K562 (cell line): ENCODE data around the gene PLEKHG4B. TPM values are rescaled to one million over a fixed set of nuclear protein-coding genes. Genes with fewer than 3 reads are reported as not detected.

ENCODE experiments used
- ATAC-seq: fragments of 200-7000 bp; cut with Tn5 transposase; 3 replicates; pipeline ENCODE4 v1.9.1; 2020; ENCODE audit warnings: moderate library complexity
- BruUV-seq: library from RNA; stranded (reverse); fragments of 400-500 nt; replicated peaks from 2 replicates; lab custom pipeline; 2021; lab: Mats Ljungman, UMichigan
- CTCF ChIA-PET: fragments of 300-600 bp; formaldehyde crosslinking; extraction: SDS; loops from one replicate; lab custom pipeline; 2021; ENCODE audit warnings: low intra/inter-chr PET ratio; lab: Yijun Ruan, JAX
- POLR2A ChIA-PET: fragments of 300-600, 350-650 bp; sonication (Branson Sonifier 250); formaldehyde crosslinking; extraction: SDS; loops from one replicate; lab custom pipeline; 2021; ENCODE audit warnings: antibody characterized with exemption, inconsistent platforms; lab: Yijun Ruan, JAX
- DNase-seq, 4 experiments: peaks; one replicate each; pipeline versions ENCODE4 v3.0.0 to v3.0.0-alpha.2; 2011 to 2018; ENCODE audit warnings: low spot score in 3 of 4, mixed read lengths in 3 of 4; ENCODE audit errors: extremely low read depth in 1 of 4
- FAIRE-seq: peaks from 2 replicates; lab custom pipeline; 2011; peaks lifted over from hg19 to GRCh38; lab: Jason Lieb, UNC
- H2AFZ ChIP-seq: 2 replicates; pipeline ENCODE4 v1.6.0; 2011; ENCODE audit warnings: low read depth, low read length, control low read depth, inconsistent platforms
- H3K27ac ChIP-seq: fragments of 200-600 bp; 3 replicates; pipeline ENCODE4 v1.8.0; 2011; ENCODE audit warnings: low read depth, mild to moderate bottlenecking, control low read depth, inconsistent platforms, low read length, moderate library complexity, mixed read lengths; ENCODE audit errors: extremely low read depth
- H3K27me3 ChIP-seq, 2 experiments: fragments of 300-600 bp in 1 of 2; 2 replicates in 1 of 2; 3 replicates in 1 of 2; pipeline versions ENCODE4 v1.6.0 to v1.8.0; 2011; ENCODE audit warnings: inconsistent platforms in 2 of 2, low read length in 2 of 2, mild to moderate bottlenecking in 1 of 2, mixed read lengths in 1 of 2, moderate library complexity in 1 of 2; ENCODE audit not compliant: control insufficient read depth in 2 of 2, insufficient read depth in 2 of 2
- H3K36me3 ChIP-seq: fragments of 300-600 bp; 3 replicates; pipeline ENCODE4 v1.8.0; 2011; ENCODE audit warnings: mild to moderate bottlenecking, low read length, inconsistent platforms; ENCODE audit not compliant: control insufficient read depth, insufficient read depth
- H3K4me1 ChIP-seq, 2 experiments: fragments of 200-600 bp in 1 of 2; replicated peaks in 1 of 2; 2 replicates in 1 of 2; 3 replicates in 1 of 2; pipeline versions ENCODE4 v1.5.1 to v1.8.0; 2011; ENCODE audit warnings: inconsistent platforms in 2 of 2, low read length in 2 of 2, mild to moderate bottlenecking in 1 of 2, mixed read lengths in 1 of 2, moderate library complexity in 1 of 2; ENCODE audit not compliant: control insufficient read depth in 2 of 2, insufficient read depth in 2 of 2
- H3K4me2 ChIP-seq: 2 replicates; pipeline ENCODE4 v1.6.1; 2011; ENCODE audit warnings: low read length, control low read depth, inconsistent platforms, mixed read lengths; ENCODE audit not compliant: insufficient read depth
- H3K4me3 ChIP-seq: fragments of 200-600 bp; sonication (generic), shearing (Covaris generic); 2 replicates; pipeline ENCODE4 v1.5.1; 2016; ENCODE audit warnings: control low read depth, inconsistent platforms
- H3K79me2 ChIP-seq: fragments of 200-600 bp; 3 replicates; pipeline ENCODE4 v1.8.0; 2011; ENCODE audit warnings: low read length, inconsistent platforms; ENCODE audit not compliant: control insufficient read depth, insufficient read depth
- H3K9ac ChIP-seq, 2 experiments: 2 replicates each; pipeline versions ENCODE4 v1.6.0 to v1.6.1; 2011; ENCODE audit warnings: low read depth in 2 of 2, low read length in 2 of 2, control low read depth in 1 of 2, inconsistent platforms in 1 of 2, mild to moderate bottlenecking in 1 of 2, mixed read lengths in 1 of 2; ENCODE audit not compliant: insufficient read depth in 1 of 2
- H3K9me1 ChIP-seq: one replicate; pipeline ENCODE4 v1.6.0; 2011; ENCODE audit warnings: inconsistent platforms, mild to moderate bottlenecking, low read length, moderate library complexity; ENCODE audit not compliant: control insufficient read depth, insufficient read depth
- H3K9me3 ChIP-seq: replicated peaks from 2 replicates; pipeline ENCODE4 v1.5.1; 2011; ENCODE audit warnings: low read depth, low read length, inconsistent platforms; ENCODE audit not compliant: control insufficient read depth, insufficient read depth
- H4K20me1 ChIP-seq: replicated peaks from 2 replicates; pipeline ENCODE4 v1.6.1; 2011; ENCODE audit warnings: low read length, inconsistent platforms, mixed read lengths; ENCODE audit not compliant: control insufficient read depth, insufficient read depth
- ESRRB ChIP-seq: fragments of 250-450 bp; sonication (Bioruptor Pico); IDR thresholded peaks from 2 replicates; pipeline ENCODE4 v1.5.0; 2020; ENCODE audit warnings: mild to moderate bottlenecking, moderate library complexity, borderline replicate concordance
- EZH2 ChIP-seq: IDR thresholded peaks from 2 replicates; pipeline ENCODE4 v1.6.1; 2012; ENCODE audit warnings: low read depth, mild to moderate bottlenecking, inconsistent platforms, low read length, borderline replicate concordance
- GATAD2B ChIP-seq: fragments of 450-650 bp; IDR thresholded peaks from 2 replicates; pipeline ENCODE4 v1.6.1; 2017; ENCODE audit warnings: mild to moderate bottlenecking, borderline replicate concordance
- KDM1A ChIP-seq, 2 experiments: fragments of 450-650 bp; IDR thresholded peaks; 2 replicates each; pipeline ENCODE4 v1.6.1; 2016; ENCODE audit warnings: mild to moderate bottlenecking in 2 of 2
- SMAD3 ChIP-seq: fragments of 450-650 bp; formaldehyde crosslinking; conservative IDR thresholded peaks from 2 replicates; pipeline ENCODE4 v1.4.0; 2020; ENCODE audit warnings: mild to moderate bottlenecking
- ZFP36 ChIP-seq: fragments of 150-350 bp; IDR thresholded peaks from 2 replicates; pipeline ENCODE4 v1.6.1; 2018; ENCODE audit warnings: low read length, low read depth; ENCODE audit not compliant: partially characterized antibody
- WGBS: fragments of 100-300 bp; shearing (Covaris generic); methylation state at CpG from one replicate; pipeline ENCODE4 v1.1.6; 2016; ENCODE audit warnings: low coverage, mixed read lengths; ENCODE audit not compliant: insufficient coverage; ENCODE audit errors: missing lambda C conversion rate; 5-methylcytosine and 5-hydroxymethylcytosine counted together
- in situ Hi-C: fragments of 300-500 bp; cut with MboI; formaldehyde crosslinking; loops from 4 replicates; pipeline ENCODE4 v1.15.0; 2018; ENCODE audit warnings: inconsistent platforms, mixed read lengths
- intact Hi-C: fragments of 100-400 bp; cut with micrococcal nuclease; formaldehyde crosslinking; loops from 2 replicates; pipeline ENCODE4 v1.14.2; 2022
- polyA plus RNA-seq, 8 experiments: library from polyadenylated mRNA; depleted of rRNA in 4 of 8; stranded (reverse) in 5 of 8; unstranded in 3 of 8; fragments of >200 nt; fragmentation: Nextera tagmentation in 2 of 8; fragmentation: Illumina TruSeq in 1 of 8; extraction: Ambion mirVana in 2 of 8; extraction: Trizol in 1 of 8; gene quantifications; 2 replicates each; pipeline versions ENCODE4 v1.2.1 to v1.2.3, GENCODE V29; 2011 to 2014; ENCODE audit warnings: inconsistent platforms in 1 of 8, missing spikeins in 1 of 8
- total RNA-seq, 7 experiments: library from RNA; depleted of rRNA in 6 of 7; stranded (reverse); fragments of >200 nt in 6 of 7; fragmentation: Illumina TruSeq in 2 of 7; extraction: Trizol in 2 of 7; gene quantifications; 2 replicates each; pipeline versions ENCODE4 v1.2.1 to v1.2.3, GENCODE V29; 2011 to 2021; ENCODE audit warnings: low replicate concordance in 1 of 7
- TF ChIP-seq, protein P1 (sequence below): fragments of 450-650 bp; IDR thresholded peaks from 2 replicates; pipeline ENCODE4 v1.6.1; 2017; ENCODE audit warnings: antibody characterized with exemption

Gene PLEKHG4B
- total and polyA plus RNA-seq, 9 of the 15 experiments (the other 6 are each of a cell fraction or from before 2014, with no cell fraction given) = 0.02 TPM; not detected in 8

DNA sequence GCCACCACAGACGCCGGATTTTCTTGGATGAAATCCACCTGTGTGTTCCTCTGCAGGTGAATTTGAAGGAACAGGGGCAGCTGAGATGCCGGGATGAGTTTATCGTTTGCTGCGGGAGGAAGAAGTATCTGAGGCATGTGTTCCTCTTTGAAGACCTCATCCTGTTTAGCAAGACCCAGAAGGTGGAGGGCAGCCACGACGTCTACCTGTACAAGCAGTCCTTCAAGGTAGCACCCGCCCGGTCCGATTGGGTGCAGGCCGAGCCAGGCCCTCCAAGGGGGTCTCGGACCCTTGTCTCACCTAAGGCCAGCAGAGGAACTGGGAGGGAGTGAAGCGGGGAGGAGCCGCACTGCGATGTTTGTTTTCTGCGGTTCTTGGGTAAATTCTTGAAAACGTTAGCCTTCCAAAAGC is 80.9 kb downstream of the PLEKHG4B start (continued):
- TF ChIP-seq, protein P1, sequence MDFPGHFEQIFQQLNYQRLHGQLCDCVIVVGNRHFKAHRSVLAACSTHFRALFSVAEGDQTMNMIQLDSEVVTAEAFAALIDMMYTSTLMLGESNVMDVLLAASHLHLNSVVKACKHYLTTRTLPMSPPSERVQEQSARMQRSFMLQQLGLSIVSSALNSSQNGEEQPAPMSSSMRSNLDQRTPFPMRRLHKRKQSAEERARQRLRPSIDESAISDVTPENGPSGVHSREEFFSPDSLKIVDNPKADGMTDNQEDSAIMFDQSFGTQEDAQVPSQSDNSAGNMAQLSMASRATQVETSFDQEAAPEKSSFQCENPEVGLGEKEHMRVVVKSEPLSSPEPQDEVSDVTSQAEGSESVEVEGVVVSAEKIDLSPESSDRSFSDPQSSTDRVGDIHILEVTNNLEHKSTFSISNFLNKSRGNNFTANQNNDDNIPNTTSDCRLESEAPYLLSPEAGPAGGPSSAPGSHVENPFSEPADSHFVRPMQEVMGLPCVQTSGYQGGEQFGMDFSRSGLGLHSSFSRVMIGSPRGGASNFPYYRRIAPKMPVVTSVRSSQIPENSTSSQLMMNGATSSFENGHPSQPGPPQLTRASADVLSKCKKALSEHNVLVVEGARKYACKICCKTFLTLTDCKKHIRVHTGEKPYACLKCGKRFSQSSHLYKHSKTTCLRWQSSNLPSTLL = no peak
- TF ChIP-seq GATAD2B (no peak), SMAD3 (no peak), ESRRB (CRISPR knock-in tag) (no peak)

GRCh38 chr5:173392-174290 is 81.7 kb downstream of the PLEKHG4B start:
- no TSS peak for BruUV-seq
- TF ChIP-seq EZH2 = peak; percentile 85
- no peak for TF ChIP-seq ZFP36
- peak in 1 of 2 experiments; percentile 27; a peak in 1 of 4 replicates for TF ChIP-seq KDM1A (IDR thresholded peaks at IDR 0.05)
- Histone ChIP-seq H3K4me1 (peaks cover 0 to 17% of the 10 kb centered on the region in 2 experiments; a peak in 3 of 5 replicates), H3K27me3 (peaks cover 76 to 86% of the 10 kb centered on the region in 2 experiments), H2AFZ (no peak overlapping the region), H3K4me3 (no peak overlapping the region), H3K9ac (no peak overlapping the region), H3K79me2 (no peaks in the 10 kb centered on the region), H3K9me3 (no peaks in the 10 kb centered on the region), H3K36me3 (no peaks in the 10 kb centered on the region), H3K9me1 (peaks cover 4% of the 10 kb centered on the region), H4K20me1 (peaks cover 12% of the 10 kb centered on the region), H3K27ac (no peak overlapping the region), H3K4me2 (no peak overlapping the region)
- WGBS = 1% methylated on average over 22 of the region's 22 CpGs
- POLR2A ChIA-PET = interaction anchor here (1.6 kb wide), 1 partner anchor 13 kb away, joined by 3 read pairs; no protein-coding TSS in a partner anchor
- FAIRE-seq = no peak
- CTCF ChIA-PET = no interaction called here
- in situ Hi-C loops = no loop called here
- no peak; the same call in 2 of the 3 replicates for ATAC-seq
- intact Hi-C loops = no loop called here
- no peak for DNase-seq
